GM19099 (cell line): ENCODE measurements around the gene IL32.

Source experiments
- POLR2A ChIP-seq: IDR thresholded peaks from 3 replicates; pipeline ENCODE4 v1.6.1; 2011; ENCODE audit warnings: low read depth; ENCODE audit not compliant: insufficient read length; ENCODE audit errors: extremely low read depth

IL32 gene

GRCh38 chr16:3089717-3090592, 24.5 kb downstream of the IL32 start:
- no peak for TF ChIP-seq POLR2A

- no peak for TF ChIP-seq POLR2A
Observed at GRCh38 chr16:3091551-3091950, 26.1 kb downstream of the IL32 start.

- no peak for TF ChIP-seq POLR2A
Observed at GRCh38 chr16:3092501-3092941, 27.1 kb downstream of the IL32 start.

- TF ChIP-seq POLR2A, result no peak
Observed at GRCh38 chr16:3094289-3095027, 29.0 kb downstream of the IL32 start.

- no peak for TF ChIP-seq POLR2A
Observed at GRCh38 chr16:3095869-3096268, 30.4 kb downstream of the IL32 start.

GRCh38 chr16:3096362-3096761, 30.9 kb downstream of the IL32 start:
- TF ChIP-seq POLR2A, result no peak

- TF ChIP-seq POLR2A, result no peak
Observed at GRCh38 chr16:3097266-3097665, 31.8 kb downstream of the IL32 start.

GRCh38 chr16:3098459-3099394, 33.3 kb downstream of the IL32 start, which contains the start of gene ZSCAN10:
TSS of gene ZSCAN10 (minus strand) at chr16:3099294. CDS start at chr16:3092937, 6,357 bp downstream.
- TF ChIP-seq POLR2A, result no peak

- no peak for TF ChIP-seq POLR2A
Observed at GRCh38 chr16:3099395-3099731, 33.9 kb downstream of the IL32 start.

GRCh38 chr16:3099732-3100499, 34.5 kb downstream of the IL32 start:
- peak; percentile 30 for TF ChIP-seq POLR2A

GRCh38 chr16:3101018-3101840, 35.8 kb downstream of the IL32 start:
- TF ChIP-seq POLR2A, result no peak

GRCh38 chr16:3101841-3102470, 36.5 kb downstream of the IL32 start:
- no peak for TF ChIP-seq POLR2A
